DMS79 treated with DMSO at 0.1 percent for 48 hours (cell line): ENCODE data around the gene RPS29.
"Not testable (repeated sequence)": the region's sequence is repeated elsewhere in the genome, so short reads cannot be mapped to it uniquely, and the experiment has no call there.

ENCODE experiments used
- DNase-seq: peaks from one replicate; lab custom pipeline; 2025; lab: John Stamatoyannopoulos, UW

The RPS29 gene

DNA sequence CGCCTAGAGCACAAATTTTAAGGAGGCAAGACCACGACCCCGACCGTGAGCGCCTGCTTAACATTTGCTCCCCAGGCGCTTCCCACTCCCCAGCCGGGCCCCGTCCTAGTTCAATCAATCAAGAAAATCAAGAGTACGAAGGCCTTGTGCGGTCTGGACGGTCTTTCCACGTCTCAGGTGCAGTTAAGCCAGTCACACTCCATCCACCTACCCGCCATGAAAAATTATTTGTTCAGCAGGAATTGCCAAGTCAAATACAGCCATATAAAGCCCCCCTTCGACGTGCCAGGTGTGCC is 12.0 kb upstream of the RPS29 start:
- DNase-seq: no peak

DNA sequence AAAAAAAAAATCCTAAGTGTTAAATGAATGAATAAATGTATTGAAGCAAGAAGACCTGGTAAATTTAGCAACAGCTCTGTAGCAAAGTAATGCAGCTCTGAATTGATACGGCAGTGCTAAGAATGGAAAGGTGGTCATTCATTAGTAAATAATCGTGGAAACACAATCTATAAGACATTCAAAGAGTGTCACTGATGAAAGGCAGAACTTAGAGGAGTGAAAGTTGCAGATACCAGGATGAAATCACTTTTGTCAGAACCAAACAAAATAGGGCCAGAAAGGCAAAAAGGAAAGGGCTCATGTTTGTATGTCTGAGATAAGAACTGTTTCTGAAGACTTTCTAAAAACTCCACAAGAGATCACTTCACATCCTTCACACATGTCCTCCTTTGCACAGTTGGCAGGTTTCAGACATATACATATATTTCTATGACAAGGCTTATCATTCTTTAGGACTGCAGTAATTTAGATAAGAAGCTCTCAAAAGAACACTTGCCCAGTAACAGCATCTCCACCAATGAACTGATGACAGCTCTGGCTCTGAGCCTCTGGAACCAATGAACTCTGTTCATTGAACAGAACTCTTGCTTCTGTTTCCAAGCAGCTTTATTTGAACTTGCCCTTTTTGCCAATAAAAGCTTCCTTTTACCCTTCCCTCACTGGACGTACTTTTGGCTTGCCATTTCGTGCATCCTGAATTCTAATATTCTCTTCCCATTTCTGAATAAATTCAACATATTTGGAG is 8.3 kb upstream of the RPS29 start:
- DNase-seq: no peak

DNA sequence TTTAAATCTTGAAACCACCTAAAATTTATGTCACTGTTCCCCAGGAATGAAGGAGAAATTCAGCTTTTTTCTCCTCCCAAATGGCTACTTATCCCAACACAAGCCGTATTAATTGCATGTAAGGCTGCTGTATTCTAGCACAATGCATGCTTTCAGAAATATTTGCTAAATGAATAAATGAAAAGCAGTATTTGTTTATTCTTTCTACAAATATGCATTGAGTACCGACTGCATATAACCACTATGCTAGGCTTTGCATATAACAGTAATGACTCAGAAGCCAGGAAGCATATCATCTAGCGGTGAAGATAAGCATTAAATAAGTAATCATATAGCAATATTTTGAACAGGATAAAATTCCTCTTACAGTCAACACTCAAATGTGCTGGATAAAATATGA is 6.8 kb upstream of the RPS29 start:
- DNase-seq: no peak

DNA sequence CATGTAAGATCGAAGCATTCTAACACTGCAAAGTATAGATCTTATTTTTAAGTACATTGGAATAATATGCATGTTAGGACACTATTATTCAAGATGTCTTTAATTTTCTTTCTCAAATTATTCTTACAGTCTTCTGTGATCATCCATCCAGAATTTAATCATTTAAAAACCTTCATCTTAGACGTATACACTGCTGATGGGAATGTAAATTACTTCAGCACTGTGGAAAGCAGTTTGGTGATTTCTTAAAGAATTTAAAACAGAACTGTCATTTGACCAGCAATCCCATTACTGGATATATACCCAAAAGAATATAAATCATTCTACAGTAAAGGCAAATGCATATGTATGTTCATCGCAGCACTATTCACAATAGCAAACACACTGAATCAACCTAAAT is 3.2 kb upstream of the RPS29 start:
- no peak for DNase-seq

DNA sequence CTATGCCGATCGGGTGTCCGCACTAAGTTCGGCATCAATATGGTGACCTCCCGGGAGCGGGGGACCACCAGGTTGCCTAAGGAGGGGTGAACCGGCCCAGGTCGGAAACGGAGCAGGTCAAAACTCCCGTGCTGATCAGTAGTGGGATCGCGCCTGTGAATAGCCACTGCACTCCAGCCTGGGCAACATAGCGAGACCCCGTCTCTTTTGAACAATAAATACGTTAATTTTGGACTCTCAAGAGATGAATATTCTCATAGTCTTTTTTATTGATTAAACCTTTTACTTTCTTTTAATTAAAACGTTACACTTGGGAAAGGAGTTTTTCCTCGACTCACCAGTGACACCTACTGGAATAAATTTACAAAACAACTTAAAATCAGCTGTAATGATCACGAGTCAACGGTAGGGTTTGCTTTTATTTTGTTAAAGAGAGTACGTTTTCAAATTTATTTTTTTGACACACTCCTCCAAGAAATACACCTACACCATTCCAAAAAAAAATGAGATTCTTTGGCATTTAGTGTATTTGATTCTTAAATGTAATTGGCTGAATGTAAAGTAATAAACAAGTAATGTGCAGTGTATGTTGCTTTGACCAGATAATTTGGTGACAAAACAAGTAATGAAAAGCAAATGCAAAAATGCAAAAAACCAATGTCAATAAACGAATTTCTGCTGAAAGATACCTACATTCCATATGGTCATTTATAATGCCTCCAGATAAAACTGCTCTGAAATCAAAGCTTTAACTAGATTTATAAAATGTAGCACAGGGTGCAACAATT is 687 bp upstream of the RPS29 start:
- DNase-seq: peak; percentile 85

DNA sequence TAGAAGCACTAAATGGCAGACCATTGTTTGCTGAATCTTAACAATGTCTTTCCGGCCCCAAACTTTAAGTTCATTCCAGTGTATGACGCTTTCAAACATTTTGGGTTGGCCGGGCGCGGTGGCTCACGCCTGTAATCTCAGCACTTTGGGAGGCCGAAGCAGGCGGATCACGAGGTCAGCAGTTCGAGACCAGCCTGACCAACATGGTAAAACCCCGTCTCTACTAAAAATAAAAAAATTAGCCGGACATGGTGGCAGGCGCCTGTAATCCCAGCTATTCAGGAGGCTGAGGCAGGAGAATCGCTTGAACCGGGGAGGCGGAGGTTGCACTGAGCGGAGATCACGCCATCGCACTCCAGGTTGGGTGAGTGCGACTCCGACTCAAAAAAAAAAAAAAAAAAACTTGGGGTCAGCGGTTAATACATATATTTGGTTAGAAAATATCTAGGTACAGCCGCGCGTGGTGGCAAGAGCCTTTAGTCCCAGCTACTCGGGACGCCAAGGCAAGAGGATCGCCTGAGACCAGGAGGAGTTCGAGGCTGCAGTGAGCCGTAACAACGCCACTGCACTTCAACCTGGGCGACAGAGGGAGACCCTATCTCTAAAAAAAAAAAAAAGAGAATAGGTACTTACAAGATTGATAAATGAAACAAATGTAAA is 1.1 kb downstream of the RPS29 start:
- DNase-seq: not testable (repeated sequence)

DNA sequence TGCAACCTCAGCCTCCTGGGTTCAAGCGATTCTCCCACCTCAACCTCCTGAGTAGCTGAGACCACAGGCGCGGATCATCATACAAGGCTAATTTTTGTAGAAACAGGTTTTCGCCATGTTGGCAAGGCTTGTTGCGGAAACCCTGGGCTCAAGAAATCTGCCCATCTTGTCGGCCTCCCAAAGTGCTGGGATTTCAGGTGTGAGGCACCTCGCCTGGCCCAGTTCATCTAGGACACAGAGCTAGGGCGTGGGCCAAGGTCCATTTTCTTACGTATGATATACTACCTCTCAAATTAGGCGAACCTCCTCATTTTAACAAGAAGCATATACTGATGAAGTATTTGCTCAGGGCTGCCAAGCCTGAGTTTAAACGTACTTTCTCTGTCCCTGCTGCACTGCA is 2.1 kb downstream of the RPS29 start:
- no peak for DNase-seq

DNA sequence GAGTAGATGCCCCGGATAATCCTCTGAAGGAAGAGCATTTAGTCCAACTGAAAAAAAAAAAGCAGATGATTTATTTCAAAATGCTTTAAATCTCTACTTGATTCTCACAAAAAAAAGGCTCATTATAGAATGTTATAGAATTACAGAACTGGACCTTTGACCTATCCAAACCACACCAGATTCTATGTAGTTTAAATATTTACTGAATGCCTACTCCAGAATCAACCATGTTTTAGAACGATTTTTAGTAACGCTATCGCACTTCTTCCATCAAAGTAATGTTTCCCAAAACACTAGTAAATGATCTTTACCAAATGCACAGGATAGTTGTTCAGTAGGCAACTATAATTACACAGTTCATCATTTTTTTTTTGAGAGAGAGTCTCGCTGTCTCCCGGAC is 2.6 kb downstream of the RPS29 start:
- no peak for DNase-seq

DNA sequence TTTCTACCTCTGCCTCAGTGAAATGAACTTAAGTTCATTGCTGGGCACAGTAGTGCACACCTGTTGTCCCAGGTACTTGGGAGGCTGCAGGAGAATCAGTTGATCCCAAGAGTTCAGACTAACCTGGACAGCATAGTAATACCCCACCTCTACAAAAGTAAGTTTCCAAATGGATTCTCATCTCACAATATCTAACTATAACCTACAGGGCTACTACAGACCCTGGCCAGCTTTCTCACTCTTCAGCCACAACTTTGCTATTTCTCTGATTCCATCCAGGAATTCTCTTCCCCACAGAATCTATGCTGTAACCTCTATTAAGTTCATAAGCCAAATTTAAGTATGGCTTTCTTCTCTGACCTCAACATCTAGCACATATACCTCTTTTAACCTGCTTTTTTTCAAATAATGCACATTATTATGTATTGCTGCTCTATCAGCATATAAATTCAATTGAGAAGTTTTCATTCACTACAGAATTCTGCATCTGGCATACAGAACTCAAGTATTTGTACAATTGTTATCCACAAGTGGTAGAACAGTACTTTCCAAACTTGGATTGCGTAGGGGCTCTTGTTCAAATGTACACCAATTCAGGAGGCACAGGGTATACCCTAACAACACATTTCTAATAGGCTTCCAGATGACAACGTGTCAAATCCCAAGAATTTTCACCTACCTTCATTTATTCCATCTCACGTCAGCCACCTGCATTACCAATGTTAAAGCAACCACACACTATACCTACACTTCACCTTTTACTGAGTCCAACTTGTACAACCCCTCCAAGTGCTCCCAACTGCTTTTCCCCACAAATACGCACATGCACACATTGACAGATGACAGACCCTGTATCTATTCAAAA is 3.8 kb downstream of the RPS29 start:
- no peak for DNase-seq

DNA sequence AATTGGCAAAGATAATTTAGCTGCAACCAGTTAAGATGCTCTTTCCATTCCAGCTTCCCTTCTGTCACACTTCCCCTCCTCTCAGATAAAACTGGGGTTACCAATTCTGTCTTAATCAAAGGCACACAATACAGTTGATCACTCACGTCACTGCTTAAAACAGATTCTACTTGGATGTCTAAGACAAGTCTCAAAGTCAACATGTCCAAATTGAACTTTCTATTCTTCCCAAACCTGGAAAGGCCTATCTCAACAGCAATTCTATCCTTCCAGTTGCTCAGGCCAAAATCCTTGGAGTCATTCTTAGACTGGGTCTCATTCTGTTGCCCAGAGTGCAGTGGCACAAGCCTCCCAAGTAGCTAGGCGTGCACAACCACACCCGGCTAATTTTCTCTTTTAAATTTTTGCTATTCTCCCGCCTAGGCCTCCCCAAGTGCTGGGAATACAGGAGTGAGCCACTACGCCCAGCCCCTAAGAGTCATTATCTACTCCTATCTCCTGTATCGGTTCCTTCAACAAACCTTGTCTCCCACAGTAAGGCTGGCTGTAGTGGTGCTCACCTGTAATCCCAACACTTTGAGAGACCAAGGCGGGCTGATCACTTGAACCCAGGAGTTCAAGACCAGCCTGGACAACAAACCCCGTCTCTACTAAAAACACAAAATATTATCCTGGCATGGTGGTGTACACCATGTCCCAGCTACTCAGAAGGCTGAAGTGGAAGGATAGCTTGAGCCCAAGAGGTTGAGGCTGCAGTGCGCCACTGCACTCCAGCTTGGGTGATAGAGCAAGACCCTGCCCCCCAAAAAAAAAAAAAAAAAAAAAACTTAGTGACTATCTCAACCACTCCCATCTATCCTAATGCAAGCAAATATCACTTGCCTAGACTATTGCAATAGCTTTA is 4.7 kb downstream of the RPS29 start:
- no peak for DNase-seq

DNA sequence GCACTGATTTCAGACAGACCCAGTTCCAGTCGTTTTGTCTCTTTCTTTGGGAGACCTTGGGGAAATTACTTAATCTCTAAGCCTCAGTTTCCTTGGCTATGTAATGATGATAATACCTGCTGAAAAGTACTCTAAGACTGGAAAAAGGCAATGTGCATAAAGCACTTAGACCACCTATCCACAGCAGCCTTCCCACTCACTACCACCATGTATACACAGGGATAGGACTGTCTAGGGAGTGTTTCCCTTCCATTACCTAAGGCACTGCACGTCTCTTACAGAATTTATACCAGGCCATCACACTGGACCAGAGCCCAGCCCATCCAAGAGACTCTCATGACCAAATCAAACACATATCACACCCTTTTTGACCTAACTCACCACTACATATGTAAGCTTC is 6.3 kb downstream of the RPS29 start:
- DNase-seq: no peak

DNA sequence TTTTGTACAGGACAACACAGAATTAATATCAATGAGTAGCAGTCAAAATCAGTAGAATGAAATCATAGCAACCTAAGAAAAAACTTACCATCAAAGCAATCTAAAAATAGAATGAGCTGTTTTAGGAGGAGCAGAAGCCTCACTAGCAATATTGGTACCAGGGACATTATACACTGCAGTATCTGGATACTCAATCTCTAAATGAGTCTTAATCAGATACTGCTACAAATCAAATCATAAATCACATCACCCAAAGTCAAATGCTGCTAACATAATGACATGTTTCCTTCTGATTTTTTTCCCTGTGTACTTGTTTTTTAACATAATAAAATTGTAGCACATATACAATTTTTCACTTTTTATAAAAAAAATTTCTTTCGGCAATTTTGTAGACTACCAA is 8.0 kb downstream of the RPS29 start:
- no peak for DNase-seq

DNA sequence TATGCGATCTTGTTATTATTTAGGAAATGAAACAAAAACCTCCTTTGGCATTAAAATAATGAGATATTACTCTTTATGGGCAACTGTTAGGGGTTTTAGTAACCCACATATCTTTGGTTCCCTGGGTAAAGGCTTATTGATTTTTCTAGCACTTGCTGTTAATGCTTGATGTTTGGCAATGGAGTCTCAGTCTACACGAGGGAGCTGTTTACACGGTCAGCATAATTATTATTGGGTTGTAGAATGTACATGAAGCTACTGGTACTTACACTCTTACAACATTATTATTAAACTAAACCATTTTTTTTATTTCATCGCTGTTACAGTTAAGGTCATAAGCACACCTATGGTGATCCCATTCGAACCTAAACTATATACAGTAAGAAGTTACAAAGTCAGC is 12.1 kb downstream of the RPS29 start:
- no peak for DNase-seq

DNA sequence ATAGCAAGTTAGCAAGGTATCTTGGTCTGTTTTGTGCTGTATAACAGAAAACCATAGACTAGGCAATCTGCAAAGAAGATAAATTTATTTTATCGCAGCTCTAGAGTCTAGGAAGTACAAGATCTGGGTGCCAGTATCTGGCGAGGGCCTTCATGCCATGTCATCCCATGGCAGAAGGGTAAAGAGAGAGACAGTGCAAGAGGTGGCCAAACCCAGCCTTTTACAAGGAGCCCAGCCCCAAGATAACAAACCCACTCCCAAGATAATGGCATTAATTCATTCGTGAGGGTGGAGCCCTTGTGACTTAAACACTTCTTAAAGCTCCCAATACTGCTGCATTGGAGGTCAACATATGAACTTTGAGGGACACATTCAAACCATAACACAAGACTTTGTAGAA is 16.9 kb downstream of the RPS29 start:
- no peak for DNase-seq

DNA sequence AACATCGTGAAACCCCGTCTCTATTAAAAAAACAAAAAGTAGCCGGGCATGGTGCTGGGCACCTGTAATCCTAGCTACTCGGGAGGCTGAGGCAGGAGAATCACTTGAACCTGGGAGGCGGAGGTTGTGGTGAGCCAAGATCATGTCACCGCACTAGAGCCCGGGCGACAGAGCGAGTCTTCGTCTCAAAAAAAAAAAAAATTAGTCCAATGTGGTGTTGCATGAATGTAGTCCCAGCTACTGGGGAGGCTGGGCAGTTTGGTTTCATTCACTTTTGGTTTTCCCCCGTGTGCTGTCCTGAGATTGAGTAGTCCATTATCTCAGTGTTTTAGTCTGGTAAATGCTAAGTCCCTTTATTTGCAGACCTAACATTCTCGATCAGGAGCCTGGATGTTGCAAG is 19.5 kb downstream of the RPS29 start:
- no peak for DNase-seq

DNA sequence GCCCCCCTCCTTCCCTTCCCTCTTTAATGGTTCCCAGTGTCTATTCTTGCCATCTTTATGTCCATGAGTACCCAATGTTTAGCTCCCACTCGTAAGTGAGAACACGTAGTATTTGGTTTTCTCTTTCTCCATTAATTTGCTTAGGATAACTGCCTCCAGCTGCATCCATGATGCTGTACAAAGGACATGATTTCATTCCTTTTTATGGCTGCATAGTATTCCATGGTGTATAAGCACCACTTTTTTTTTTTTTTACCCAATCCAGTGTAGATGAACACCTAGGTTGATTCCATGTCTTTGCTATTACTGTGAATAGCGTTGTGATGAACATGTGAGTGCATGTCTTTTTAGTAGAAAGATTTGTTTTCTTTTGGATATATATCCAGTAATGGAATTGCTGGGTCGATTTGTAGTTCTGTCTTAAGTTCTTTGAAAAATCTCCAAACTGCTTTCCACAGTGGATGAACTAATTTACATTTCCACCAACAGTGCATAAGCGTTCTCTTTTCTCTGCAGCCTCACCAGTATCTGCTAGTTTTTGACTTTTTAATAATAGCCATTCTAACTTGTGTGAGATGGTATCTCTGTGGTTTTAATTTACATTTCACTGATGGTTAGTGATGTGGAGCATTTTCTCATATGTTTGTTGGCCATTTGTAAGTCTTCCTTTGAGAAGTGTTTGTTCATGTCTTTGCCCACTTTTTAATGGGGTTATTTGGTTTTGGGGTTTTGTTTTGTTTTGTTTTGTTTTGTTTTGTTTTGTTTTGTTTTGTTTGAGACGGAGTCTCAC is 26.0 kb downstream of the RPS29 start:
- no peak for DNase-seq

DNA sequence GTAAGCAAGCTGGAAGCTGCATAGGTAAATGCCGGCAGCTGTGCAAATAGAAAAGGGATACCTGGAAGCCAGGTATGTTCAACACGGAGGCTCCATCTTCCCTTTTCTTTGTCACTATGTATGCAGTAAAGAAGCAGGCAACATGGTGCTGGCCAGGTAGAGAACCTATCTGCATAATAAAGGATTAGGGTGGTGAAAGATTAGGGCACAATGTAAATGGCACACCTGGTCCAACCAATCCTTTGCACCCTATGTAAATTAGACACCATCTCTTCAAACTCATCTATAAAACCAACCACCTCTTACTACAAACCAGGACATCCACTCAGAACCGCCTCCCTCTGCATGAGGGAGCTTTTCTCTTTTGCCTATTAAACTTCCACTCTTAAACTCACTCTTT is 32.3 kb downstream of the RPS29 start:
- DNase-seq: no peak

DNA sequence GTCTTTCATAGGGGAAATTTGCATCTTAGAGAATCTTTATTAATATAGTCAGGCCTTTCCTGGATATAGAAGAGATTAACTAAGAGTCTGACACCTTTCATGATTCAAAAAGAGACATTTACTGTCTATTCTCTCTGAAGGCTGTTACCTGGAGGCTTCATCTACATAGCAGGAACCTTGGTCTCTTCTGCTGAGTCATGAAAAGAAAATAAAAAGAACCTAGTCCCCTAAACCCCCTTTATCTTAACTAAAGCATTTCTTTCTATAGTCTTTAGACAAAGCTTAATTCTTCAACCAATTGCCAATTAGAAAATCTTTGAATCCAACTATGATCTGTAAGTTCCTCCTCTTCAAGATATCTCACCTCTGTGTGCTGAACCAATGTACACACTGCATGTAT is 33.1 kb downstream of the RPS29 start:
- no peak for DNase-seq

DNA sequence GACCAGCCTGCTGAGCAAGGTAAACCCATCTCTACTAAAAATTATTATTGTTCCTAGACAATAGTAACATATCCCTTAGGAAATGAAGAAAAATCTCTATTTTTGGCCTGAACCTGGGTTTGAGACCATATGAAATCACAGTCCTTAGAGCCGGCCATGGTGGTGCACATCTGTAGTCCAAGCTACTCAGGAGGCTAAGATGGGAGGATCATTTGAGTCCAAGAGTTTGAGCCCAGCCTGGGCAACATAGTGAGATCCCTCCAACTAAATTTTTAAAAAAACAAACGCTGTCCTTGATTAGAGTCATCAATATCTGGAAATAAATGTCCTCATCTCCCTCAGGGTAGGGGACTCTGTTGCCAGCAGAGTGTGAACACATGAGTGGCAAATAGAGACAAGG is 34.6 kb downstream of the RPS29 start:
- no peak for DNase-seq
